ENCODE measurements around the gene C1orf21.

The C1orf21 gene

DNA sequence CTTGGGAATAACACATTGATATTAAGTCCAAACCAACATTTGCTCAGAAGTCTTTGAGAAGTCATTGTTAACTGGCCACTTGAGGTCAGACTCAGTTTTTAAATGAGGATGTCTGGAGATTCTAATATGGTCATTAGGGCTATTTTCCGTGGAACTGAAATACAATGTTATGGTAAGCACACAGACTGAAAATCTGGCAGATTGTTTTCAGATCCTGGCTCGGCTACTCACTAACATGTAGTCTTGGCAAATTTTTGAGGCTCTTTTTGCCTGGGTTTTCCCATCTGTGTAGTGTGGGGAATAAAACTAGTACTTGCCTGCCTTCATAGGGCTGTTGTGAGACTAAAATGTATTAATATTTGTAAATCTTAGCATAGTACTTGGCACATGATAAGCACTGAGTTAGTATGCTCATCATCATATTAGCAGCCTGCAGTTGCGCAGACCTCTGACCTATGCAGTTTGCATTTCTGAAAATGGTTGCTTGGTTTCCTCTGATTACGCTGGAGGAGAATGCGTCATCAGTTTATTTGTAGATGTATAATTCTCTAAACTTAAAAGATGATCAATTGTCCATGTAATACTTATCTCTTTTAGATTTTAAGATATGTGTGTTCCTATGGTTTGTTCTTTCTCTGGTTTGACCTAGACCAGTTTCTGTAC lies 100.8 kb downstream of the C1orf21 start:
- no peak for DNase-seq

DNA sequence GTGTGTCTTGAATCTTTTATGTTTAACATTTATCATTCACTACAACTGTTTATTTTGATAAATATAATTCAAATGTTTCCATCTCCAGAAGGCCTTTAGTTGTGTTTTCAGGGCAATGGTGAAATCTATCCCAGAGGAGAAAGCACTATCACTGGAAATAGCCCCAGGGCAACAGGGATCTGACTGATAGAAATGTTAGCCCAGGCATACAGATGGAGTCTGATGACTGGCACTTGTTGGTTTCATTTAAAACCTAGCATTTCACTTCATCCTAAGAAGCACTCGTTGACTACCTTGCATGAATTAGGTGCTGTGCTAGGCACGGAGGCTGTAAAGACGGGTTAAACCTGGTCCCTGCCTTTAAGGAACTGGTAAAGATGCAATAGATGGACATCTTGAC lies 103.1 kb downstream of the C1orf21 start:
- no peak for DNase-seq

DNA sequence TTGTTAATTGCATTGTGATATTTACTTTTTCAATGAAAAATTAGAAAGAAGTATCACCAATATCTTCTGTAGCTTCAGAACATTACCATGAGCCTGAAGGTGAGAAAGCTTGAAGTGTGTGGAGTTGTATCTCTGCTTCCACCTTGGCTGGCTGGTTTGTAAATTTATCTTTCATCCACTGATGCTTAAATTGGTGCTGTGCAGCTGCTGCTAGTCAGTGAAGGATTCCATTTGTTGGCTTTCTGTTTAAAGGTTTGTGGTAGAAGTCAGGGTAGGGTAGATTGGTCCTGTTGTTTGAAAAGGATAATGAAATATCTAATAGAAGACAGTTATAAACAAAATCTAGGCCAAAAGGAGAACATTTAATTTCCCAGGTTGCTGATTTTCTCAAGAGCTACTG lies 105.7 kb downstream of the C1orf21 start:
- no peak for DNase-seq

DNA sequence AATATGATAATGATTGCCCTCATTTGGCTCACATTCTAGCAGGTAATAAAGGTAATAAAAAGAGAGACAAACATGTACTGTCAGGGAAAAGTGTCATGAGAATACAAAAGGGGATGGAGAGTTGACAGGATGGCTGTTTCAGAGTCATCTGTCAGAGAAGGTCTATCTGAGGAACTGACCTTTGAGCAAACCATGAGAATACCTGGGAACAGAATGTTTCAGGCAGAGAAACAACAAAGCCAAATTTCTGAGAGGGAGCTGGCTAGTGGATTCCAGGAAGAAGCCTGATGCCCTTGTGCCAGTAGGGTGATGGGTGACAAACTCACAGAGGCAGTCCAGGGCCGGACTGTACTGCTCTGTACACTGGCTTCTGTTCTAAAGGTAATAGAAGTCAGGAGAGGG lies 107.2 kb downstream of the C1orf21 start:
- DNase-seq: no peak

DNA sequence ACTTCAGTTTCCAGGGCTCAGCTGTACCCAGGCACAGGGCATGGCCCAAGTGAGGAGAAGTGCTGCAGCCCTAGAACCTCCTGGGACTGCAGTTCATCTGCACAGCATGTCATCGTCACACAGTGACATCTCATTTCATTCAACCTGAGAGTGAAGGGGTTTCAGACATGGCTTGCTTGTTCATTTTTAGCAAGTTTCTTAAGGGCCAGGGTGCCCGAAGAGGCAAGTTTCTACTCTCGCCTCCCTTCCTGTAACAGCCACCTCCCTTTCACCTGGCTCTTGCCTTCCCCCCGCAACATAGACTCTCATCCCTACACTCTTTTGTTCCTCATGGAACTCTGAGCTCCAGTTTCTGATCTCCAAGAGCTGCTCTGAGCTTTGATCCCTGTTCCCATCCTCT lies 108.1 kb downstream of the C1orf21 start:
- no peak for DNase-seq

DNA sequence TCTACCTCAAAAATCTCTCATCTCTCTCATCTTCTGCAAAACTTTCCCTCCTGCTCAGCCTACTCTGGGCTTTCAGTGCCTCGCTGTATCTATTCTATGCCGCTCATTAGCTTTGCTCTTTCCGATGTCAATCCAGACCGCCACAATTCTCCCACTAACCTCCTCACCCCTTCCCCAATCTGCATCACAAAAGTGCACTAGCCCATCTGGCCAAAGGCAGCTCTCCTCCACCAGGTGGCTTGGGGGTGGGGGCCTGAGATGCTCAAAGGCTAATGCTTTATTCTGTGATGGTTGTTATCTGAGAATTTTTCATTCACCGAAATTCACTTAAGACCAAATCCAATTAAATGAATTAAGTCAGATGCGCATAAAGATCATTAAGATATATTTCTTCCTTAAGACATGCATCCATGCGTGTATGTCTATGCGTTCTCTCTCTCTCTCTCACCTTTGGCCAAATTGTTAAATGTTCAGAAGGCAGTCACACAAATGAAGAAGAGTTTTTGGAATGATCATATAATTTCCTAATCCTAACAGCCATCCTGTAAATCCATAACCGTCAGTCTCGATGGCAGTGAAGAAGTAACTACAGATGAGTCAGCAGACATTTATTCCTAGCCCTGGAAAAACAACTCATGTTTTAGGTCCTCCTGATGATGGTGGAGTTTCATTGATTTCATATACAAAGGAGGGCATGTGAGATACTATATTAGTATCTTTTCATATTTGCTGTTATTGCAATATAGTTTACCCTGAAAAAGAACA lies 111.3 kb downstream of the C1orf21 start:
- DNase-seq: no peak

DNA sequence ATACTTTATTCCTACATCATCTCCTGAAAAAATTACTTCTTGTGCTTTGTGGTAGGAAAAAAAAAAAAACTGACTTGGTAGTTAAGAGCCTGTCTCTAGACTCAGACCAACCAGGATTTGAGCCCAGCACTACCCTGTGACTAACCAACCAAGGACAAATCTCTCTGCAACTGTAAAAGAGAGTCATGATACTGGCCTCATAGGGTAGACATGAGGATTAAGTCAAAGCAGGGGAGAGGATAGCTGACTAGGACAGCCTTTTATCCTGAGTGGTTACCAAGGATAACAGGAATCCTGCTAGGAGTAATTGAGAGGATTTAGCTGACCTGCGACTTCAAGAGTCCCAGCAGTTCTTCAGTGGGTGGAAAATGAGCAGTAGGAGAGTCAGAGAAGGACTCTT lies 112.8 kb downstream of the C1orf21 start:
- DNase-seq: no peak

DNA sequence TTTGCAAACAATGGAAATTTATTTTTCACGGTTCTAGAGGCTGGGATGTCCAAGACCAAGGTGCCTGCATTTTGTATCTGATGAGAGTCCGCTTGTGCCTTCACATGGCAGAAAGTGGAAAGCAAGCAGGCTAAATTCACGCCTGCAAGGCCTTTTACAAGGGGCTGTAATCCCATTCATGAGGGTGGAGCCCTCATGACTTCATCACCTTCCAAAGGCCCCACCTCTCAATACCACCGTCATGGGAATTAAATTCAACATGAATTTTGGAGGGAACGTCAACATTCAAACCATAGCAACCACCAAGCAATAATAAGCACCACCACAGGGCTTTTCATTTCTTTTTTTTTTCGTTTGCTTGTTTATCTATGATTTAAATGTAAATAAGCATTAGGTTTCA lies 115.3 kb downstream of the C1orf21 start:
- DNase-seq: no peak

DNA sequence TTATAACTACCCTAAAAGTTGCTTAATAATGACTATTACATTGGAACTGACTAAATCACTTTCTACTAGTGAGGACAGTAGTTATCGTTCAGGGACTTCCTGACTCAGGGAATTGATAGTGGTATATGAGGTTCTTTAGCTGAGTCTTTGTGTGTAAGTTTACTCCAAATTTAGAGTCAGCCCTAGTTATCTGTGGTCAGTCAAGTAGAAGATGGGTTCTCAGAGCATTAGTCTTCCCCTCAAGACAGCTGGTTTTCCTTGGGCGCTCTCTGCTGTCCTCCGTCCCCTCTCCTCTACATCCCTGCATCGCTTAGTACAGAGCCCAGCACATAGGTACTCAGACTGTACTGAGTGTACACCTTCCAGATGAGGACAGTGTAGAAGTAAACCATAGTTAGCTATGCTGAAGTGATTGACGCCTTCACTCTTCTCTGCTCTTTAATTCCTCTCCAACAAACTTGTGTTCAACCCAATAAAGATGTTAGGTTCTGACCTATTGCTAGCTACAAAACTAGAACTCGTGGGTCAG lies 116.5 kb downstream of the C1orf21 start:
- no peak for DNase-seq

DNA sequence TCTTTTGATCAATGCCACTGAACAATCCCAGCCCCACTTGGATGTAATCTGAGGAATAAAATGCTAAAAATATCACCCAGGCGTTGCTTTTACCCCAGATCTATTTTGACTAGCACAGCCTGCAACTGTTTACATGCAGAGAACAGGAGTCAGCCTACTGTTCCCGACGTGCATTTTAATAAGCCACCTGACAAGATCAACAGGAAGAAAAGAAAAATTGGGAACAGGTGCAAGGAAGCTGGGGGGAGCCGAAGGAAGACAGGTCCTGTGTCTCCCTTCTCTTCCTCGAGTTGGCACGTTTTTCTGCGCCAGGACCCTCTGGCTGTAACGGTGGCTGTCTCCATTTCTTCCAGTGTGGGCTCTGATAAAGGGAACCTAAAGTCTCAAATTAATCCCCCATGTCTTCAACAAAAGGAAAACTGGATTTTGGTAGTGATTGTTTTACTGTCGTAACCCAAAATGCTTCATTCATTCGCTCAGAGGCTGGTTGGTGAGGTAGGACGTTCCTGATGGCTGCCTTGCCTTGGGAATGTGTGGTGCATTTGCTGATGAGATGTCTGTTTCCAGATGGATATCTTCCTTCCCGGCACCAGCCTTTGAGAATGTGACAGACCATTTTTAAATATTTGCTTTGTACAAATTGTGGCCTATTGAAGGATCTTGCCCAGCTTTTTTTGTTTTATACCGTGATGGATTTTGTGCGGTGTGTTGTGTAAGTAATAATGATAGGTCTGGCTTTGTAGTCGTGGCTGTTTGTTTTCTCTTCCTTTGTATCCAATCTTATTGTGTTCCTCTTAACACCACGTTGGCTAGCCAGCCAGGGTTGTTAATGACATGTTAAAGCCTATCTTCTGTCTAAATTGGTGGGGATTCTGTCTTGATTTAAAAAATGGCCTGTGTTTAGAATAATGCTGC lies 117.5 kb downstream of the C1orf21 start:
- DNase-seq: no peak

DNA sequence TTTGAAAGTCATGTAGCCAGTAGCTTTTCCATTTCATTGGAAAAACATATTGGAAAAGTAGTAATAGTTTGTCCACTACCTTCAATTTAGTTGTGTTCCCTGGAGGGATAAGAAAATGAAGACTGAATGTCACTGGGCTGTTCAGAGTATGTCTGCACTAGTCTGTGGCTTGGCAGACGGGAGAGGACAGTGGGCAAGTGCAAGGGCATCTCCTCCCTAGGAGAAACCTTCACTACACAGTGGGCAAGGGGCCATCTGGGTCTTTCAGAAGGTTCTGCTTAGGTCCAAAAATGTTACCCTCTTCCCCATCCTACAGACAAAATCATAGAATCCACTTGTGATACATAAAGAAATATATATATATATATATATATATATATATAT lies 118.1 kb downstream of the C1orf21 start:
- no peak for DNase-seq

DNA sequence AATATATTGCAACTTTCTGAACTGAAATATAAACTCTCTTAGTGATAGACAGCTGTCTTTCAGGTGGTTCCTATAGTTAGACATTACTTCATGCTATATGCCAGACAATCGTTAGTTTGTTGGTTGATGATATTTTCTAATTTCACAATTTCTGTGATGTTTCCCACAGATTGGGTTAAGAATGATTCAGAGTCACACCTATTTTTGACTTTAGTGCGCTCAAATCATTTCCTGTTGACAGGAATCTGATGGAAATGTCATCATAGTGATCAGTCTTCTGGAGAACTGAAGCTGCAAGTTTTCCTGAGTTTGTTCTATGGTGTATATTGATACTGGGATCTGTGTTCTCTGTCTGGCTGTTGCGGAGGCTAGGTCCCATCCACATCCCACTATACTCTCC lies 119.7 kb downstream of the C1orf21 start:
- no peak for DNase-seq

DNA sequence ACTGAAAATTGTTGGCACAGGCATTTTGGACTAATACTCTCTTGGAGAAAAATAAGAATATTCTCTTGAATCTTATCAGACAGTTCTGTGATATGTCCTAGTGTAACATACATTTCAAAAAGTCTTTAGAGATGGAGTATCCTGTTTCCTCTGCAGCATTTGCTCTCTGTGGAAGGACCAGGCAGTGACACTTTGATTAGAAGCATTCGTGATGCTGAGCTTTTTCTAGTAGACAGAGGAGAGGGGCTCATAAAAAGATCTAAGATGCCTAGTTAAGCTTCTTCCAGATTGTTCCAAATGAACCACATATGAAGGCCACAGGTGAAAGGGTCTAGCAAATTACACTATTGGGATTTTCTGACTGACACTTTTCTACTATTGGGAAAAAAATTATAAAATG lies 120.3 kb downstream of the C1orf21 start:
- no peak for DNase-seq

DNA sequence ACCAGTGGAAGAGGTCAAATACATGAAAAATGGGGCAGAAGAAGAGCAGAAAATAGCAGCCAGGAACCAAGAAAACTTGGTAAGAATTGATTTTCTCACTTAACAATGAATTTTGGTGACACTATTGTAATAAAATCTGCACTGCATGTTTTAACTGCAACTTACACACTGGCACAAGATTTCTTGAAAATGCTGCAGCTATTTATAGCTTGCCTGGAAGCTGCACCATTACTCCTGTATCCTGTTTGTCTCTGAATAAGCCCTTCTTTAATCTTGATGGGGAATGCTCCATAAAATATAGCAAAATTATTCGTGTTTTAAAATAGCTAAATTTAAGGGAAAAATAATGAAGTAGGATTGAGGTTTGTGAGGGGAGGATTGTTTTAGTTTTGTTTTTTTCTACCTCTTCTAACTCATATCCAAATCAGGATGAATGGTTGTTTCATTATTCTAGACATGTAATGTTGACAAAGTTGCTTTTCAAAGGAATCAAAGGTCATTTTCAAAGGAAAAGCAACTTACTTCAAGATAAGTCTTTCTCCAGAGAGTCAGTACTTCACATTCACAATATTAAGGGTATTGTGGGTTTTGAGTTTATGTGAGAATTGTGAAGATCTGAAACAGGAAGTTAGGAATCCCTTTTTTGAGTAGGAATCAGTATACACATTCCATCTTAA lies 120.9 kb downstream of the C1orf21 start:
- no peak for DNase-seq

DNA sequence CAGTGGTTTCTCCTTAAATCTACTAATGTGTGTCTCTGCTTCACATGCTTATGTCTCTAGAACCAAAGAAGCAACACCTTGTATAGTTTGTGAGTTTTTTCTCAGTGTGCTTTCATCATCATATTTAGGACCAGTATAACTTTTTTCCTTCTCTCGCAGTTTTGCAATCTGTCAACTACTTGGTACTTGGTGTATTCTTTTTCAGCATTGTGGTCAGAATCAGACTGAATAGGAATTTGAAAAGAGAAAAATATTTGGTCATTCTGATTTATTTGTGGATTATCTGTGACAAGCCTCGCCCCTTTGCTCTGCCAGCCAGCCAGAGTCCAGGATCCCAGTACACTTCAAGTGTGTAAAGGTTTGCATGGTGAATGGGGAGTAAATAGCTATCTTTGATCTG lies 122.3 kb downstream of the C1orf21 start:
- no peak for DNase-seq

DNA sequence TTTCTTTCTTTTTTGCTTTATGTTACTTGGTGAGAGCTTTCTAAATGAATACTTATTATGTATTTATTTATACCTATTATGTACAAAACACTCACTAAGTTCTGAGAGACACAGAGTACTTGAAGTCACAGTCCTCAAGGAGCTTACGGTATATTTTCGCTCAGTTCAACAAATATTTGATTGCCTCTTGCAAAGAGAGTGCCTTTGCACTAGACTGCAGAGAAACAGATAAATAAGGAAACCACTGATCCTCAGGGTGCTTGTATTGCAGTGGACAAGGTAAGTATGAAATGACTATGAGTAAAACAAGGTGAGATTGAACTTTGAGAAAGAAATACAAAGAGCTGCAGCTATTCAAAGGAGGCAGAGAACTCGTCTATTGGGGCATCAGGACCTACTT lies 123.3 kb downstream of the C1orf21 start:
- DNase-seq: no peak

DNA sequence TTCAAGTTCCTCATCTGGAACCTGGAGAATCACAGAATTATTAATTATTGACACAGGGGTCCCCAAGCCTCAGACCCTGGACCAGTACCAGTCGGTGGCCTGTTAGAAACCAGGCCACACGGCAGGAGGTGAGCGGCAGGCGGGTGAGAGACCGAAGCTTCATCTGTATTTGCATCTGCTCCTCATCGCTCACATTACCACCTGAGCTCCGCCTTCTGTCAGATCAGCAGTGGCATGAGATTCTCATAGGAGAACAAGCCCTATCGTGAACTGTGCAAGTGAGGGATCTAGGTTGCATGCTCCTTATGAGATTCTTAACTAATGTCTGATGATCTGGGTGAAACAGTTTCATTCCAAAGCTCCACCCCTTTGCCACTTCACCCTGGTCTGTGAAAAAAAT lies 125.9 kb downstream of the C1orf21 start:
- DNase-seq: no peak

DNA sequence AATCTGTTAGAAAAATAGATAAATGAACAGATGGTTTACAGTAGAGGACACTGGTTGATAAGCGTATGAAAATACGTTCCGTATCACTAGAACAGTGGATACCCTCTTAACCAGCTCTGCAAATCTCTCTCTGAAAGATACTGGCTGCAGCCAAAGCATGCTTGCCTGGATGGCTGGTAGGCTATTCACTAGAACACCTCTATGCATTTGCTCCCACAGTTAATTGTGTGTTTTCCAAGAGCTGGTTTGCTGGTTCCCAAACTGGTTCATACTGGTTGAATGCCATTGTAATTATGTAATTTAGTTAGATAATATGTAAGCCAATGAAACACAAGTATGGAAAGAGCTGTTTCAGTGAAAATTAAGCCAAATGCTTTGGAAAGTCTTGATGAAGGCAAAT lies 126.6 kb downstream of the C1orf21 start:
- no peak for DNase-seq

DNA sequence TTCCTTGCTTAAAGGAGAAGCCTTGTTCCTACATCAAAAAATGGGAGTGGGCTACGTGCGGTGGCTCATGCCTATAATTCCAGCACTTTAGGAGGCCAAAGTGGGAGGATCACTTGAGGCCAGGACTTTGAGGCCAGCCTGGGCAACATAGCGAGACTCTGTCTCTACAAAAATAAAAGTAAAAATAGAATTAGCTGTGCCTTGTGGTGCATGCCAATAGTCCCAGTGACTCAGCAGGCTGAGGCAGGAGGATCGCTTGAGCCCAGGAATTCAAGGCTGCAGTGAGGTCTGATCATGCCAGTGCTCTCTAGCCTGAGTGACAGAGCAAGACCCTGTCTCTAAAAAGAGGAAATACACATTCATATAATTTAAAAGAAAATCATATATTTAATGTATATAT lies 127.1 kb downstream of the C1orf21 start:
- no peak for DNase-seq

DNA sequence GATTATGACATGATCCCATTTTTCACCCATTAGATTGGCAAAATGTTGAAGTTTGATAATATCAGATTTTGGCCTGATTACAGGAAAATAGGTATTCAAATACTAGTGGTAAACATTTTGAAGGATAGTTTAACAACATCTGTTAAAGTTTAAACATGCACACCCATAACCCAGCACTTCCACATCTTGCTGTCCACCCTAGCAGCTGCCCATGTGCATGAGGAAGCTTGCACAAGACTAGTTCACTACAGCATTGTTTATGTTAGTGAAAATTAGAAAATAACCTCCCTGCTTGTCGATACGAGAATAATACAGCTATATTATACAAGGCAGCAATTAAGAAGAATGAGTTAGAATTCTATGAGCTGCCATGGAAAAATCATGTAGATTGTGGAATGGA lies 127.6 kb downstream of the C1orf21 start:
- DNase-seq: no peak

DNA sequence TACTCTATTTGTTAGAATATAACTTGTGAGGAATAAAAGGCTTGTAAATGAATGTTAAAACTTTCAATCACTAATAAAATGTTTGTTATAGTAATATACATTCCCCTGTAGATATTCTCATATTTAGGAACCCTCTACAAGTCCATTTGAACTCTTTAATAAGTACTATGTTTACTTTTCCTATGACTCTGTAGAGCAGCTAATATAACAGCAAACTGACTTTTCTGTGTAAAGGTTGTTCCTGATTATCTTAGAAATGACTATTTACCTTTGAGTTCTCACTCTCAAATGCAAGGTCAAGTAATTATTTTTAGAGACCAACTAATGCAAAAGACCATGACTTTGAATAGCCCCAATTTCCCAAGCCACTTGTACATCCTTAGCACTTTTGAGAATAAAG lies 130.3 kb downstream of the C1orf21 start:
- no peak for DNase-seq

DNA sequence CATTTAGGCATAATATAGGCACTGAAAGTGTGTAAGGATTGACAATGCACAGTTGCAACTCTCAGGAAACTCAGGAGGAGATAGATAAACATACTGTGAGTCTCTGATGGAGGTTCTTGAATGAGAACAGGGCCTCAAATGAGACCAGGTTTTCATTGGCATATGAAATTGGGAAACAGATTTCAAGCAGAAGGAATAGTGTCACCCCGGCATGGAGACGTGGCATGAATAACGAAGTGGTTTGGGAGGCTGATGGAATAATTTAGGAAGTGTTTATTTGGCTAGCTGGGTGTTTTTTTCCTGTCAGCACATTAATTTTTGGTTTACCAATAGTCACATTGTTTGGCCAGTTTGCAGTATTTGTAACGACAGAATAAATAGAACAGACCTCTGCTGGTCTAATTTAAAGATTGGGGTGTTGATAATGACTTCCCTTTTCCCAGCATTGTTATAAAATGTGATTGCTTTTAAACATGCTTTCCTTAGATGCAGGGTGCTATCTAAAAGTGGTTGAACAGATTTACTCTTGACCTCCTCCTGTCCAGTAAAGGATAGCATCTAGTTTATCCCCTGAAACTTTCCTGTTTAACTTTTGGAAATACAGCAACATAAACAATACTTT lies 132.0 kb downstream of the C1orf21 start:
- no peak for DNase-seq

DNA sequence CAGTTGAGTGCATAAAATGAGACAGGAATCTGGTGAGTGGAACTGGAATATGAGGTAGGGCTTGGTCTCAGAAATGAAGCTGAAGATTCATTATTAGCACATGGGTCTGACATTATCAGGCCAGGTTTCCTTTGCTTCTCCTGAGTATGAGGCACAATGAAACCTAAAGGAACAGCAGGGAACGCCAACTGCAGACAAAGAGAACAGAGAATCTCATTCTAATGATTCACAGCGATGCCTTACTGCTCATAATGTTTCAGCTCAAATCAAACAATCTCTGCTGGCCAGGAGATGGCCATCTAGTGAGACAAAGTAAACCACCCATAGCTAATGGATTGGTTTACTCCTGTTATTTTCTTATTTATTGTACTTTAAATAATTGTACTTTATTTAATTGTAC lies 133.5 kb downstream of the C1orf21 start:
- no peak for DNase-seq

All from inflammatory macrophage treated with lipopolysaccharide for 1 hour (primary cell).